ENCODE data around the gene ISOC2.

DNA sequence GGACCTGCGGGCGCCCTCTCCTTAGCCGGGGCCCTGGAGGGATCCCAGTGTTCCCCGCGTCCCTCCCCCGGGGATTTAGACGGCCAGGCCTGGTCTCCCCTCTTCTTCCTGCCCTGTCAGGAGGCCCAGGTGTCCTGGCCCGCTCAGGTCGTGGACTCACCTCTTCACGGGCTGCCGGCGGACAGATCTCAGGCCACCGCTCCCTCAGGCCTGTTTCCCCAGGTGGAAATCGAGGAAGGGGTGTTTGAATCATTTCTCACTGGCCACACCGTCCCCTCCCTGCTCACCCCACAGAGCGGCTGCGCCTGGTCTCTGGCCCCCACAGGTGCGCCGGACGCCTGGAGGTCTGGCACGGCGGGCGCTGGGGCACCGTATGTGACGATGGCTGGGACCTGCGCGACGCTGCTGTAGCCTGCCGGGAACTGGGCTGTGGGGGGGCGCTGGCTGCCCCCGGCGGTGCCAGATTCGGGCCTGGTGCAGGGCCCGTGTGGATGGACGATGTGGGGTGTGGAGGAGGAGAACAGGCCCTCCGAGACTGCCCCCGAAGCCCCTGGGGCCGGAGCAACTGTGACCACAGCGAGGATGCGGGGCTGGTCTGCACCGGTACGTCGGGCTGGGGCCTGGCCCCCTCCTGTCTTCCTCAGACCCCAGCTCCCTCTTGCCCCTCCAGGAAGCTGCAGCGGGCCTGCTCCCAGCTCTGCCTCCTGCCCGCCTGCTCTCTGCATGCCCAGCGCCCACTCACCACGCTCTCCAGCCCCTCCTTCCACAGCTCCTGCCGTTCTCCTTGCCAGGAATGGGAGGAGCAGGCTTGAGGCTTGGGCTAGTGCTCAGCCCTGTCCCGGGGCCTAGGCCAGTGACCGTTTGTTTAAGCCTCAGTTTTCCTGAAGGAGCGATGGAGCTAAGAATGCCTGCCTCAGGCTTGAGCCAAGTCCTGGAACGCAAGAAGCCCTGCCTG, 29.3 kb upstream of the ISOC2 start:
- no peak for TF ChIP-seq GABPA (IDR thresholded peaks at IDR 0.05 in 1 of 2, conservative IDR thresholded peaks at IDR 0.05 in 1 of 2)
- TF ChIP-seq, protein P1, sequence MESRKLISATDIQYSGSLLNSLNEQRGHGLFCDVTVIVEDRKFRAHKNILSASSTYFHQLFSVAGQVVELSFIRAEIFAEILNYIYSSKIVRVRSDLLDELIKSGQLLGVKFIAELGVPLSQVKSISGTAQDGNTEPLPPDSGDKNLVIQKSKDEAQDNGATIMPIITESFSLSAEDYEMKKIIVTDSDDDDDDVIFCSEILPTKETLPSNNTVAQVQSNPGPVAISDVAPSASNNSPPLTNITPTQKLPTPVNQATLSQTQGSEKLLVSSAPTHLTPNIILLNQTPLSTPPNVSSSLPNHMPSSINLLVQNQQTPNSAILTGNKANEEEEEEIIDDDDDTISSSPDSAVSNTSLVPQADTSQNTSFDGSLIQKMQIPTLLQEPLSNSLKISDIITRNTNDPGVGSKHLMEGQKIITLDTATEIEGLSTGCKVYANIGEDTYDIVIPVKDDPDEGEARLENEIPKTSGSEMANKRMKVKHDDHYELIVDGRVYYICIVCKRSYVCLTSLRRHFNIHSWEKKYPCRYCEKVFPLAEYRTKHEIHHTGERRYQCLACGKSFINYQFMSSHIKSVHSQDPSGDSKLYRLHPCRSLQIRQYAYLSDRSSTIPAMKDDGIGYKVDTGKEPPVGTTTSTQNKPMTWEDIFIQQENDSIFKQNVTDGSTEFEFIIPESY (IDR thresholded peaks at IDR 0.05): no peak
- no peak for TF ChIP-seq CTCF (IDR thresholded peaks at IDR 0.05; ENCODE audit: low read depth, low read length, missing input control)
- TF ChIP-seq RAD21 (IDR thresholded peaks at IDR 0.05): no peak
- no peak for TF ChIP-seq JUND (IDR thresholded peaks at IDR 0.05)
- TF ChIP-seq, protein P2, sequence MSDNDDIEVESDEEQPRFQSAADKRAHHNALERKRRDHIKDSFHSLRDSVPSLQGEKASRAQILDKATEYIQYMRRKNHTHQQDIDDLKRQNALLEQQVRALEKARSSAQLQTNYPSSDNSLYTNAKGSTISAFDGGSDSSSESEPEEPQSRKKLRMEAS (IDR thresholded peaks at IDR 0.05): no peak
- no peak for TF ChIP-seq FOXA1 (IDR thresholded peaks at IDR 0.05)
- no peak for TF ChIP-seq HNF4A (conservative IDR thresholded peaks at IDR 0.05)
- TF ChIP-seq REST (IDR thresholded peaks at IDR 0.05): no peak
- TF ChIP-seq YY1 (IDR thresholded peaks at IDR 0.05): no peak
- TF ChIP-seq TAF1 (conservative IDR thresholded peaks at IDR 0.05): no peak
- no peak for TF ChIP-seq SP1 (IDR thresholded peaks at IDR 0.05)
